Endothelial cell of umbilical vein (primary cell): ENCODE data around the gene MUC2. TPM values are rescaled to one million over a fixed set of nuclear protein-coding genes. Genes with fewer than 3 reads are reported as not detected.

ENCODE experiments used
- BruUV-seq: library from RNA; stranded (reverse); fragments of 400-500 nt; replicated peaks from 2 replicates; lab custom pipeline; 2021; lab: Mats Ljungman, UMichigan
- CTCF ChIA-PET: fragments of 300-600, 350-600 bp; sonication (Branson Sonifier 250); formaldehyde crosslinking; loops from one replicate; lab custom pipeline; 2021; ENCODE audit warnings: antibody characterized with exemption, inconsistent platforms; lab: Charles Lee
- POLR2A ChIA-PET: fragments of 300-600, 350-600 bp; sonication (Branson Sonifier 250); formaldehyde crosslinking; loops from one replicate; lab custom pipeline; 2021; ENCODE audit warnings: antibody characterized with exemption, inconsistent platforms; lab: Charles Lee
- DNase-seq: peaks from one replicate; pipeline ENCODE4 v3.0.0-alpha.2; 2011; ENCODE audit warnings: low read depth, low spot score
- FAIRE-seq: peaks from 2 replicates; lab custom pipeline; 2011; peaks lifted over from hg19 to GRCh38; lab: Jason Lieb, UNC
- H2AFZ ChIP-seq: 2 replicates; pipeline ENCODE4 v1.6.0; 2012; ENCODE audit warnings: low read depth, low read length, control low read depth, inconsistent platforms
- H3K27ac ChIP-seq: 2 replicates; pipeline ENCODE4 v1.5.1; 2011; ENCODE audit warnings: low read depth, mild to moderate bottlenecking, control low read depth, low read length, moderate library complexity; ENCODE audit not compliant: insufficient read depth
- H3K27me3 ChIP-seq, 2 experiments: 2 replicates each; pipeline versions ENCODE4 v1.6.0 to v1.6.1; 2011; ENCODE audit warnings: low read length in 2 of 2, mixed read lengths in 1 of 2; ENCODE audit not compliant: control insufficient read depth in 2 of 2, insufficient read depth in 2 of 2
- H3K36me3 ChIP-seq, 2 experiments: 2 replicates in 1 of 2; 3 replicates in 1 of 2; pipeline ENCODE4 v1.5.1; 2011; ENCODE audit warnings: low read length in 2 of 2, mild to moderate bottlenecking in 1 of 2, moderate library complexity in 1 of 2; ENCODE audit not compliant: control insufficient read depth in 2 of 2, insufficient read depth in 2 of 2; ENCODE audit errors: extremely low read depth in 1 of 2
- H3K4me1 ChIP-seq: 3 replicates; pipeline ENCODE4 v1.5.1; 2011; ENCODE audit warnings: mild to moderate bottlenecking, low read length; ENCODE audit not compliant: control insufficient read depth, insufficient read depth; ENCODE audit errors: extremely low read depth
- H3K4me2 ChIP-seq: 2 replicates; pipeline ENCODE4 v1.6.1; 2011; ENCODE audit warnings: low read length, control low read depth, mixed read lengths; ENCODE audit not compliant: insufficient read depth
- H3K4me3 ChIP-seq, 3 experiments: fragments of 200-600 bp in 1 of 3; sonication (generic), shearing (Covaris generic) in 1 of 3; replicated peaks in 1 of 3; 2 replicates each; pipeline ENCODE4 v1.5.1; 2011 to 2016; ENCODE audit warnings: control low read depth in 3 of 3, low read length in 3 of 3, mild to moderate bottlenecking in 2 of 3, inconsistent platforms in 1 of 3, low read depth in 1 of 3, moderate library complexity in 1 of 3; ENCODE audit not compliant: insufficient read depth in 1 of 3
- H3K79me2 ChIP-seq: 2 replicates; pipeline ENCODE4 v1.6.0; 2012; ENCODE audit warnings: low read length, inconsistent platforms; ENCODE audit not compliant: control insufficient read depth, insufficient read depth
- H3K9ac ChIP-seq: replicated peaks from 2 replicates; pipeline ENCODE3; 2011; ENCODE audit warnings: low read length, control low read depth; ENCODE audit not compliant: insufficient read depth; ENCODE audit errors: extremely low read depth
- H3K9me1 ChIP-seq: replicated peaks from 3 replicates; pipeline ENCODE4 v1.6.0; 2011; ENCODE audit warnings: mild to moderate bottlenecking, low read length; ENCODE audit not compliant: control insufficient read depth, insufficient read depth; ENCODE audit errors: extremely low read depth
- H3K9me3 ChIP-seq: replicated peaks from 2 replicates; pipeline ENCODE4 v1.5.1; 2012; ENCODE audit warnings: low read length, inconsistent platforms; ENCODE audit not compliant: control insufficient read depth, insufficient read depth
- H4K20me1 ChIP-seq: replicated peaks from 2 replicates; pipeline ENCODE3; 2011; ENCODE audit warnings: mild to moderate bottlenecking, low read length; ENCODE audit not compliant: control insufficient read depth, insufficient read depth; ENCODE audit errors: extremely low read depth
- CTCF ChIP-seq, 2 donors: IDR thresholded peaks; 1 replicate in 1 of 2; 2 replicates in 1 of 2; pipeline ENCODE4 v1.5.1; 2011; ENCODE audit warnings: low read length in 2 of 2, mild to moderate bottlenecking in 2 of 2, moderate library complexity in 2 of 2, control low read depth in 1 of 2, inconsistent platforms in 1 of 2, low read depth in 1 of 2; ENCODE audit not compliant: insufficient read depth in 1 of 2; ENCODE audit errors: extremely low read depth in 1 of 2
- EZH2 ChIP-seq: IDR thresholded peaks from 2 replicates; pipeline ENCODE4 v1.6.1; 2012; ENCODE audit warnings: borderline replicate concordance, low read depth, mild to moderate bottlenecking, moderate library complexity, low read length, inconsistent platforms; ENCODE audit not compliant: severe bottlenecking
- FOS ChIP-seq: IDR thresholded peaks from 2 replicates; pipeline ENCODE4 v1.6.1; 2011; ENCODE audit warnings: mild to moderate bottlenecking, low read length, moderate library complexity, borderline replicate concordance; ENCODE audit not compliant: insufficient read depth
- GATA2 ChIP-seq: IDR thresholded peaks from 2 replicates; pipeline ENCODE4 v1.7.0; 2011; ENCODE audit warnings: low read depth, mild to moderate bottlenecking, moderate library complexity, mixed read lengths, low read length; ENCODE audit not compliant: insufficient read length, insufficient read depth
- JUN ChIP-seq: IDR thresholded peaks from 2 replicates; pipeline ENCODE4 v1.6.1; 2011; ENCODE audit warnings: borderline replicate concordance, low read depth; ENCODE audit not compliant: insufficient read length, insufficient read depth
- MAX ChIP-seq: IDR thresholded peaks from 2 replicates; pipeline ENCODE4 v1.6.1; 2011; ENCODE audit not compliant: insufficient read depth, insufficient read length
- MYC ChIP-seq: IDR thresholded peaks from one replicate; pipeline ENCODE4 v1.6.1; 2011; ENCODE audit warnings: mild to moderate bottlenecking, low read depth, low read length
- POLR2A ChIP-seq: IDR thresholded peaks from 2 replicates; pipeline ENCODE4 v1.6.1; 2012; ENCODE audit warnings: low read depth, mild to moderate bottlenecking, control low read depth, low read length
- POLR2AphosphoS5 ChIP-seq: IDR thresholded peaks from 2 replicates; pipeline ENCODE4 v1.6.1; 2012; ENCODE audit warnings: low read depth, mild to moderate bottlenecking, control low read depth, low read length, moderate library complexity; ENCODE audit not compliant: insufficient read depth
- dilution Hi-C: fragments of 300-500 bp; cut with MboI; formaldehyde crosslinking; loops from one replicate; pipeline ENCODE4 v1.15.0; 2019; ENCODE audit warnings: low sequenced_read_pairs; ENCODE audit not compliant: extremely low pct_ligation_motif_present
- intact Hi-C: fragments of 100-400 bp; cut with micrococcal nuclease; formaldehyde crosslinking; loops from one replicate; pipeline ENCODE4 v1.10.0; 2022
- polyA plus RNA-seq, 4 experiments: library from polyadenylated mRNA; depleted of rRNA in 3 of 4; stranded (reverse) in 3 of 4; unstranded in 1 of 4; fragments of >200 nt; gene quantifications; 2 replicates each; pipeline versions ENCODE4 v1.2.1 to v1.2.3, GENCODE V29; 2011 to 2012; ENCODE audit warnings: missing spikeins in 1 of 4
- total RNA-seq: library from RNA; stranded (reverse); gene quantifications from 2 replicates; pipeline ENCODE4 v1.2.3, GENCODE V29; 2021

Gene MUC2
- total and polyA plus RNA-seq, 2 donors (not counting 3 experiments of a cell fraction or from before 2014, with no cell fraction given) = not detected

- H3K9me1 ChIP-seq = no peaks in the 10 kb centered on the region
- no peak for FAIRE-seq
- H3K9me3 ChIP-seq = no peaks in the 10 kb centered on the region
- H3K27ac ChIP-seq = no peak overlapping the region
- H3K4me3 ChIP-seq = no peak overlapping the region
- no peaks in the 10 kb centered on the region for H3K4me1 ChIP-seq
- ChIA-PET CTCF (no interaction called here), POLR2A (no interaction called here)
- no peaks in the 10 kb centered on the region for H3K36me3 ChIP-seq
- no peak overlapping the region for H3K4me2 ChIP-seq
- no TSS peak for BruUV-seq
- TF ChIP-seq MAX (no peak), MYC (no peak)
- DNase-seq = no peak
- no peak overlapping the region for H2AFZ ChIP-seq
- H3K27me3 ChIP-seq = no peaks in the 10 kb centered on the region
- H3K79me2 ChIP-seq = no peaks in the 10 kb centered on the region
- H4K20me1 ChIP-seq = no peaks in the 10 kb centered on the region
- intact Hi-C loops (no loop called here), dilution Hi-C loops (no loop called here)
- no peak overlapping the region for H3K9ac ChIP-seq
Observed at GRCh38 chr11:1028291-1028540, 46.5 kb upstream of the MUC2 start.

- FAIRE-seq = no peak
- CTCF ChIA-PET = no interaction called here
- H3K27me3 ChIP-seq = no peaks in the 10 kb centered on the region
- dilution Hi-C loops = no loop called here
- intact Hi-C loops = no loop called here
- no peak for DNase-seq
- POLR2A ChIA-PET = no interaction called here
- no TSS peak for BruUV-seq
- TF ChIP-seq GATA2 (no peak), POLR2A (no peak), POLR2AphosphoS5 (no peak), MYC (no peak), CTCF (IDR thresholded peaks at IDR 0.05; ENCODE audit: extremely low read depth in 1 of 2, insufficient read depth in 1 of 2, low read depth in 1 of 2, low read length in 2 of 2) (no peak), FOS (no peak), EZH2 (no peak), MAX (no peak), JUN (no peak)
- H3K4me1 ChIP-seq = no peaks in the 10 kb centered on the region
- no peaks in the 10 kb centered on the region for H3K9me3 ChIP-seq
- no peak overlapping the region for H2AFZ ChIP-seq
- H3K79me2 ChIP-seq = no peaks in the 10 kb centered on the region
- H3K36me3 ChIP-seq = no peaks in the 10 kb centered on the region
- no peaks in the 10 kb centered on the region for H4K20me1 ChIP-seq
- H3K4me2 ChIP-seq = no peak overlapping the region
- H3K9me1 ChIP-seq = no peaks in the 10 kb centered on the region
- no peak overlapping the region for H3K9ac ChIP-seq
- no peak overlapping the region for H3K27ac ChIP-seq
- H3K4me3 ChIP-seq = no peak overlapping the region
Observed at GRCh38 chr11:1028616-1029015, 46.1 kb upstream of the MUC2 start.
